Thyroid gland (tissue), 4 donors: ENCODE results near the gene RRM2. TPM values are rescaled to one million over a fixed set of nuclear protein-coding genes. Genes with fewer than 3 reads are reported as not detected.

Source experiments
- DNase-seq, 2 donors: peaks; one replicate each; pipeline ENCODE4 v3.0.0-alpha.2; 2019
- H3K27ac ChIP-seq, 3 donors: fragments of 200-600 bp; sonication (generic); 1 replicate in 2 of 3; 2 replicates in 1 of 3; pipeline ENCODE4 v1.5.1; 2016 to 2019; ENCODE audit warnings: mild to moderate bottlenecking in 1 of 3, moderate library complexity in 1 of 3
- H3K27me3 ChIP-seq: fragments of 200-600 bp; sonication (generic); one replicate; pipeline ENCODE4 v1.5.1; 2019
- H3K36me3 ChIP-seq, 2 donors: fragments of 200-600 bp; sonication (generic); one replicate each; pipeline ENCODE4 v1.5.1; 2016 to 2019
- H3K4me1 ChIP-seq, 2 donors: fragments of 200-600 bp; sonication (generic); one replicate each; pipeline ENCODE4 v1.5.1; 2017 to 2019
- H3K4me3 ChIP-seq, 3 donors: fragments of 200-600 bp; sonication (generic); replicated peaks in 1 of 3; 1 replicate in 2 of 3; 2 replicates in 1 of 3; pipeline ENCODE4 v1.5.1; 2016; ENCODE audit warnings: mild to moderate bottlenecking in 1 of 3
- H3K9me3 ChIP-seq: fragments of 200-600 bp; sonication (generic); one replicate; pipeline ENCODE4 v1.5.1; 2017
- CTCF ChIP-seq, 6 experiments: fragments of 200-600 bp in 3 of 6; fragments of 450-650 bp in 3 of 6; sonication (generic) in 3 of 6; IDR thresholded peaks; one replicate each; pipeline ENCODE4 v1.5.1; 2016 to 2019; ENCODE audit warnings: antibody characterized with exemption in 6 of 6, mild to moderate bottlenecking in 2 of 6, inconsistent platforms in 1 of 6, moderate library complexity in 1 of 6
- POLR2A ChIP-seq, 2 donors: fragments of 450-650 bp; IDR thresholded peaks; one replicate each; pipeline ENCODE4 v1.6.1; 2017; ENCODE audit warnings: antibody characterized with exemption in 2 of 2, mild to moderate bottlenecking in 2 of 2, moderate library complexity in 1 of 2
- WGBS, 2 donors: methylation state at CpG; one replicate each; pipeline ENCODE4 v1.1.5; 2017; 5-methylcytosine and 5-hydroxymethylcytosine counted together
- intact Hi-C: fragments of 100-400 bp; cut with DNase I; formaldehyde crosslinking; loops from one replicate; pipeline ENCODE4 v1.15.1; 2023
- total RNA-seq, 4 donors: library from RNA; depleted of rRNA; stranded (reverse); fragments of >200 nt; gene quantifications; one replicate each; pipeline ENCODE4 v1.2.3, GENCODE V29; 2016

Gene RRM2
- total RNA-seq, 4 donors from 2014 or later, result 0.27 to 0.83 (median 0.75) TPM; not detected in 1

GRCh38 chr2:10109311-10109710, 13.2 kb upstream of the RRM2 start:
- H3K4me3 ChIP-seq, result no peak overlapping the region
- no peaks in the 10 kb centered on the region for H3K36me3 ChIP-seq
- no peaks in the 10 kb centered on the region for H3K27me3 ChIP-seq
- TF ChIP-seq CTCF (IDR thresholded peaks at IDR 0.05) (no peak), POLR2A (IDR thresholded peaks at IDR 0.05) (no peak)
- no peaks in the 10 kb centered on the region for H3K9me3 ChIP-seq
- H3K27ac ChIP-seq, result no peak overlapping the region
- DNase-seq, result no peak
- intact Hi-C loops, result no loop called here
- no peaks in the 10 kb centered on the region for H3K4me1 ChIP-seq

GRCh38 chr2:10119027-10119325, 3.6 kb upstream of the RRM2 start:
- H3K4me1 ChIP-seq, result peaks cover 14 to 23% of the 10 kb centered on the region in 2 donors
- 98 to 99% methylated on average over 3 of the region's 3 CpGs for WGBS, 2 donors
- peaks cover 7% of the 10 kb centered on the region for H3K27me3 ChIP-seq
- TF ChIP-seq POLR2A (IDR thresholded peaks at IDR 0.05) (no peak), CTCF (IDR thresholded peaks at IDR 0.05) (no peak)
- intact Hi-C loops, result no loop called here
- H3K36me3 ChIP-seq, result no peaks in the 10 kb centered on the region
- no peaks in the 10 kb centered on the region for H3K9me3 ChIP-seq
- no peak for DNase-seq
- H3K27ac ChIP-seq, result no peak overlapping the region
- H3K4me3 ChIP-seq, result no peak overlapping the region

GRCh38 chr2:10119601-10120157, 2.9 kb upstream of the RRM2 start:
- H3K27ac ChIP-seq, result peak overlapping the region in 1 of 3 donors; percentile 20
- TF ChIP-seq CTCF (IDR thresholded peaks at IDR 0.05) (no peak), POLR2A (IDR thresholded peaks at IDR 0.05) (no peak)
- peaks cover 7% of the 10 kb centered on the region for H3K27me3 ChIP-seq
- 78 to 81% methylated on average over 14 of the region's 14 CpGs for WGBS, 2 donors
- intact Hi-C loops, result loop anchor here (10.0 kb wide), 1 partner anchor 545 kb away; no protein-coding TSS in a partner anchor
- H3K4me3 ChIP-seq, result peak overlapping the region in 1 of 3 donors; percentile 51
- peaks cover 14 to 23% of the 10 kb centered on the region in 2 donors for H3K4me1 ChIP-seq
- DNase-seq, result no peak
- no peaks in the 10 kb centered on the region for H3K36me3 ChIP-seq
- no peaks in the 10 kb centered on the region for H3K9me3 ChIP-seq

- peaks cover 7% of the 10 kb centered on the region for H3K27me3 ChIP-seq
- peak overlapping the region in 1 of 3 donors; percentile 20 for H3K27ac ChIP-seq
- H3K4me1 ChIP-seq, result peaks cover 14 to 23% of the 10 kb centered on the region in 2 donors
- WGBS, 2 donors, result 1% methylated on average over 38 to 59 of the region's 60 CpGs
- TF ChIP-seq POLR2A (IDR thresholded peaks at IDR 0.05) (peak in 1 of 2 donors; percentile 43), CTCF (IDR thresholded peaks at IDR 0.05) (no peak)
- H3K4me3 ChIP-seq, result peak overlapping the region; percentile 39 to 66 (median 51)
- DNase-seq, result peak; percentile 98
- H3K36me3 ChIP-seq, result no peaks in the 10 kb centered on the region
- no peaks in the 10 kb centered on the region for H3K9me3 ChIP-seq
- intact Hi-C loops, result loop anchor here (10.0 kb wide), 1 partner anchor 544 kb away; no protein-coding TSS in a partner anchor
These were observed 2.2 kb upstream of the RRM2 start for GRCh38 chr2:10120158-10120876.
